ENCODE results near the gene ERN1. TPM values are rescaled to one million over a fixed set of nuclear protein-coding genes. Genes with fewer than 3 reads are reported as not detected.
"Not testable (repeated sequence)": the region's sequence is repeated elsewhere in the genome, so short reads cannot be mapped to it uniquely, and the experiment has no call there.

ERN1 gene
- 0.46 and 1.2 TPM in 2 replicates for total RNA-seq (2014; rRNA removed; shearing (Covaris generic); ENCODE audit: low replicate concordance)

GRCh38 chr17:64129765-64130558, at the start of gene ERN1:
Gene ERN1 (minus strand): TSS chr17:64130144. CDS start chr17:64130029, 115 bp downstream.
- in situ Hi-C loops (cut with HindIII; ENCODE audit: low pct_unique_long_range_greater_than_20kb, low sequenced_read_pairs): no loop called here
- peak; percentile 84 for DNase-seq (ENCODE audit: low read depth)

- in situ Hi-C loops (cut with HindIII; ENCODE audit: low pct_unique_long_range_greater_than_20kb, low sequenced_read_pairs); DNase-seq (ENCODE audit: low read depth): not testable (repeated sequence)
Observed at GRCh38 chr17:64179024-64179423, 49.1 kb upstream of the ERN1 start.

GRCh38 chr17:64178011-64178825, 48.3 kb upstream of the ERN1 start:
- in situ Hi-C loops (cut with HindIII; ENCODE audit: low pct_unique_long_range_greater_than_20kb, low sequenced_read_pairs): no loop called here
- no peak for DNase-seq (ENCODE audit: low read depth)

- in situ Hi-C loops (cut with HindIII; ENCODE audit: low pct_unique_long_range_greater_than_20kb, low sequenced_read_pairs): no loop called here
- DNase-seq (ENCODE audit: low read depth): no peak
Observed at GRCh38 chr17:64177311-64178010, 47.5 kb upstream of the ERN1 start.

GRCh38 chr17:64176556-64176955, 46.6 kb upstream of the ERN1 start:
- no peak for DNase-seq (ENCODE audit: low read depth)
- in situ Hi-C loops (cut with HindIII; ENCODE audit: low pct_unique_long_range_greater_than_20kb, low sequenced_read_pairs): no loop called here

GRCh38 chr17:64174686-64175456, 44.9 kb upstream of the ERN1 start:
- peak; percentile 26 for DNase-seq (ENCODE audit: low read depth)
- in situ Hi-C loops (cut with HindIII; ENCODE audit: low pct_unique_long_range_greater_than_20kb, low sequenced_read_pairs): no loop called here

- in situ Hi-C loops (cut with HindIII; ENCODE audit: low pct_unique_long_range_greater_than_20kb, low sequenced_read_pairs): no loop called here
- no peak for DNase-seq (ENCODE audit: low read depth)
Observed at GRCh38 chr17:64173646-64174045, 43.7 kb upstream of the ERN1 start.

GRCh38 chr17:64172510-64172909, 42.6 kb upstream of the ERN1 start:
- no peak for DNase-seq (ENCODE audit: low read depth)
- in situ Hi-C loops (cut with HindIII; ENCODE audit: low pct_unique_long_range_greater_than_20kb, low sequenced_read_pairs): no loop called here

GRCh38 chr17:64171041-64171440, 41.1 kb upstream of the ERN1 start:
- DNase-seq (ENCODE audit: low read depth): no peak
- in situ Hi-C loops (cut with HindIII; ENCODE audit: low pct_unique_long_range_greater_than_20kb, low sequenced_read_pairs): no loop called here

GRCh38 chr17:64170286-64170685, 40.3 kb upstream of the ERN1 start:
- in situ Hi-C loops (cut with HindIII; ENCODE audit: low pct_unique_long_range_greater_than_20kb, low sequenced_read_pairs): no loop called here
- DNase-seq (ENCODE audit: low read depth): no peak

- in situ Hi-C loops (cut with HindIII; ENCODE audit: low pct_unique_long_range_greater_than_20kb, low sequenced_read_pairs); DNase-seq (ENCODE audit: low read depth): not testable (repeated sequence)
Observed at GRCh38 chr17:64167666-64168065, 37.7 kb upstream of the ERN1 start.

- no peak for DNase-seq (ENCODE audit: low read depth)
- in situ Hi-C loops (cut with HindIII; ENCODE audit: low pct_unique_long_range_greater_than_20kb, low sequenced_read_pairs): no loop called here
Observed at GRCh38 chr17:64166876-64167275, 36.9 kb upstream of the ERN1 start.

- no peak for DNase-seq (ENCODE audit: low read depth)
- in situ Hi-C loops (cut with HindIII; ENCODE audit: low pct_unique_long_range_greater_than_20kb, low sequenced_read_pairs): no loop called here
Observed at GRCh38 chr17:64165347-64165746, 35.4 kb upstream of the ERN1 start.

GRCh38 chr17:64164596-64165285, 34.8 kb upstream of the ERN1 start:
- DNase-seq (ENCODE audit: low read depth): no peak
- in situ Hi-C loops (cut with HindIII; ENCODE audit: low pct_unique_long_range_greater_than_20kb, low sequenced_read_pairs): no loop called here

- in situ Hi-C loops (cut with HindIII; ENCODE audit: low pct_unique_long_range_greater_than_20kb, low sequenced_read_pairs): no loop called here
- DNase-seq (ENCODE audit: low read depth): no peak
Observed at GRCh38 chr17:64163468-64163867, 33.5 kb upstream of the ERN1 start.

GRCh38 chr17:64162554-64162953, 32.6 kb upstream of the ERN1 start:
- DNase-seq (ENCODE audit: low read depth): no peak
- in situ Hi-C loops (cut with HindIII; ENCODE audit: low pct_unique_long_range_greater_than_20kb, low sequenced_read_pairs): no loop called here

- DNase-seq (ENCODE audit: low read depth): no peak
- in situ Hi-C loops (cut with HindIII; ENCODE audit: low pct_unique_long_range_greater_than_20kb, low sequenced_read_pairs): no loop called here
Observed at GRCh38 chr17:64161380-64162176, 31.6 kb upstream of the ERN1 start.

All from Caki2 (cell line).